H54 (cell line): ENCODE results near the gene PRSS56.

ENCODE experiments used
- DNase-seq: peaks from one replicate; pipeline ENCODE4 v3.0.0; 2011; ENCODE audit warnings: low spot score, mixed read lengths; ENCODE audit not compliant: insufficient read length
- FAIRE-seq: peaks from 3 replicates; lab custom pipeline; 2011; peaks lifted over from hg19 to GRCh38; lab: Jason Lieb, UNC
- POLR2A ChIP-seq: IDR thresholded peaks from 2 replicates; pipeline ENCODE4 v1.6.1; 2011; ENCODE audit warnings: low read depth, mild to moderate bottlenecking, low read length

PRSS56 gene

DNA sequence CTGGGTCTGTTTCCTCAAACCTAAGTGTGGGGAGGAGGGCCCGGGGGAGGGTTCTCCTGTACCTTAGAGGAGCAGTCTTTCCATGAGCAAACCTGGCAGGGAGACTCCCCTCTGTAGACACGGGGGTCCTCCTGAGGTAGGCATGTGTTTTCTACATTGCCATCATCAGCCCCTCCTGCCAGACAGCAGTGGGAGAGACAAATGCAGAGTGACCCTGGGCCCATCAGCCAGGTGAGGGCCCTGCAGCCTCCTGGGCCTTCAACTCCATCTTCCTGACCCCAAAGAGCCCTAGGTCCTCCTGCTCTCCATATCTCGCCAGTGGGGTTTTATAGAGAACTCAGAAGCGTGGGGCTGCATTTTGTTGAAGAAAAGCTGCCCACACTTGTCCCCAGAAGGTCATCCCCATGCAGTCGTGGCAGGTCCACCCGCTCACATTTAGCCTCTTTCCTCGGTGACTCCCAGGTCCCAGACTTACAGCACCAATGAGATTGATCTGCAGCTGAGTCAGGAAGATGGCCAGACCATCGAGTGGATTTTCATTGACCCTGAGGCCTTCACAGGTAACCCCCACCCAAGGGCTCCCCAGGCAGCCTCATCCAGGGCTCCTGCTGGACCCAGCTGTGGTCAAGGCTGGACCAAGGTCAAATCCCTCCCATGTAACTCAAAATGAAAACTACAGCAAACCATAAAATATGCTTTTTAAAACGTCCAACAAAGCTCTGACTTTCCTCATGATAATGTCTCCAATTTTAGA is 21.9 kb downstream of the PRSS56 start:
- TF ChIP-seq POLR2A, result no peak
- DNase-seq (no peak), FAIRE-seq (no peak)

DNA sequence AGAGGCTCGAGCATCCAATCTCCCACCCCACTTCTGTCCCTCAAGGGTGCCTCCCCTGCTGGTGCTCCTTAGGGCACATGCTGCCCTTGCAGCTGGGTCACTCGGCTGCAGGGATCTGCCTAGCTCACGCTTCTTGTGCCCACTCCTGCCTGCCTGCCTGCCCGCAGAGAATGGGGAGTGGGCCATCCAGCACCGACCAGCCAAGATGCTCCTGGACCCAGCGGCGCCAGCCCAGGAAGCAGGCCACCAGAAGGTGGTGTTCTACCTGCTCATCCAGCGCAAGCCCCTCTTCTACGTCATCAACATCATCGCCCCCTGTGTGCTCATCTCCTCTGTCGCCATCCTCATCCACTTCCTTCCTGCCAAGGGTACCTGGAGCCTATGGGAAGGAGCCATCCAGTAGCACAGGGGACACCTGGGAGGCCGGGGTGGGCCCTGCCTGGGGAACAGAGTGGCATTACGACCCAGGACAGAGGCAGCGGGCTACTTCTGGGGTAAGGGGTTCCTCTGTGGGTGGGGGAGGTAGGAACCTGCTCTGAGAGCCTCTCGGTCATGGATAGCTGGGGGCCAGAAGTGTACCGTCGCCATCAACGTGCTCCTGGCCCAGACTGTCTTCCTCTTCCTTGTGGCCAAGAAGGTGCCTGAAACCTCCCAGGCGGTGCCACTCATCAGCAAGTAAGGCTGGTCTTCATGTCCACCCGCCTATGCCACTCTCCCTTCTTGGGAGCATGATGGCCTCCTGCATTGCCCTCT is 22.7 kb downstream of the PRSS56 start:
- no peak for FAIRE-seq
- TF ChIP-seq POLR2A, result no peak
- DNase-seq, result no peak

GRCh38 chr2:232543491-232543890 is 23.3 kb downstream of the PRSS56 start:
- TF ChIP-seq POLR2A, result no peak
- FAIRE-seq, result no peak
- DNase-seq, result no peak

- FAIRE-seq (no peak), DNase-seq (no peak)
- TF ChIP-seq POLR2A, result no peak
These were observed 23.9 kb downstream of the PRSS56 start for GRCh38 chr2:232543928-232544631.

GRCh38 chr2:232544674-232545073 is 24.5 kb downstream of the PRSS56 start:
- no peak for FAIRE-seq
- no peak for DNase-seq
- no peak for TF ChIP-seq POLR2A

GRCh38 chr2:232545511-232546375 is 25.6 kb downstream of the PRSS56 start:
- DNase-seq (no peak), FAIRE-seq (no peak)
- TF ChIP-seq POLR2A, result no peak

DNA sequence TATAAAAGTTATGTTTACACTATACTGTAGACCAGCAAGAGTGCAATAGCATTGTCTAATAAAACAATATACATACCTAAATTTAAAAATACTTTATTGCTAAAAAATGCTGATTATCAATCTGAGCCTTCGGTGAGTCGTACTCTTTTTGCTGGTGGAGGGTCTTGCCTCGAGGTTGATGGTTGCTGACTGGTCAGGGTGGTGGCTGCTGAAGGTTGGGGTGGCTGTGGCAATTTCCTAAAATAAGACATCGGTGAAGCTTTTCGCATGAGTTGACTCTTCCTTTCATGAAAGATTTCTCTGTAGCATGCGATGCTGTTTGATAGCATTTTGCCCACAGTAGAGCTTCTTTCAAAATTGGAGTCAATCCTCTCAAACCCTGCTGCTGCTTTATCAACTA is 27.8 kb downstream of the PRSS56 start:
- DNase-seq, result no peak
- FAIRE-seq, result no peak
- no peak for TF ChIP-seq POLR2A

GRCh38 chr2:232549655-232550353 is 29.6 kb downstream of the PRSS56 start:
- no peak for TF ChIP-seq POLR2A
- FAIRE-seq, result no peak
- no peak for DNase-seq

DNA sequence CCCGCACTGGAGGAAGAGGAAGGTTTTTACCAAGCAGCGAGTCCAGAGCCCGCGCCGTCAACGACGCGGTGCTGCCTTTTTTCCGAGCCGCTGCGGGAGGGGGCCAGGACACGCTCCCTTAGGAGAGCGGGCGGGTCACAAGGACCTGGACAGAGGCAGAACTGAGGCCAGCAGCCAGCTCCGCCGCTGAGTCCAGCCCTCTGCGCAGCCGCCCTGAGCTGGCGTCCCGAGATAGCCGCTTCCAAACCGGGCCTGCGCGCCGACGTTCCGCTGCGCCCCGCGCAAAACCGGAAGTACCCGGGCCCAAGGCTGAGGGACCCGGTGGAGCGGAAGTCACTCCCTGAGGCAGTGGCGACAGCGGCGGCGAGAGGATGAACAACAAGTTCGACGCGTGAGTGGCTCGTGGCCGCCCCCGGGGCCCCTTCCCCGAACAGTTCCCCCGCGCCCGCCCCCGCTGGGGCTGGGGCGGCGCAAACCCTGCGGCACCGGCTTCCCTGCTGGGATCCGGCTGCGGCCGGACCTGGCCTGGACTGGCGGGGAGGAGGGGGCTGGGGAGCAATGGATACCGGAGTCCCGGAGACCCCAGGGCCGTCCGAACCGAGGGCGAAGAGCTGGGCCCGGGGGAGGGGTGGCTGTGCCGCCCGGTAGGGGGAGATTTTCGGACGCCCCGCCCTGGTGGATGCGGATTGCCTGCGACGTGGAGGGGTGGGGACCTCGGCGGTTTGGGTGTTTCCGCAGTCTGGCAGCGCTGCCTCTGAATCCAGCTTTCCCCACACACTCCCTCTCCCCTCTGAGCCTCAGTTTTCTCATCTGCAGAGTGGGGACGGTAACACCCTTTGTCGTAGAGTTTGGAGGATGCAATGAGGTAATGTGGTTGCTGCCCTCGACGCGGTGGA is 30.4 kb downstream of the PRSS56 start, which contains the start of the genes EIF4E2 and TIGD1:
TSS of gene EIF4E2 (plus strand) at position 336 of the 896 bp plus-strand sequence. CDS start at position 372, 36 bp downstream.
TSS of gene TIGD1 (minus strand) at position 204 of the 896 bp plus-strand sequence. CDS start 675 bp downstream, outside the sequence.
- DNase-seq (peak; percentile 97), FAIRE-seq (no peak)
- peak; percentile 91 for TF ChIP-seq POLR2A

DNA sequence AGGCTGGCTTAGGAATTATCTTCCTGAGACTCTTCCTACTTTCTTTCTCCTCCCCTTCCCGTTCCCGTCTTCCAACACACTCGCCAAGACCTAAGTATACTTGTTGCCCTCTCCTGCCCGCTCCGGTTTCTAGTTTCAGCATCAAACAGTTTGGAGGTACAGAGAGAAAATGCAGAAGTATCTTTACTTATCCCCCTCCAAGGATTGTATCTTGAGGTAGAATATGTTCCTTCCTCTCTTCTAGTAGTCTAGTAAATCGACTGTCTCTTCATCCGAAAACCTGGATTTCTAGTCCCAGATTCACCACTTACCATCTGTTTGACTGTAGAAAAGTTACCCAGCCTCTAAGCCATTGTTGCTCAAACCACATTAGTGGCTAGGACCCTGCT is 31.1 kb downstream of the PRSS56 start:
- TF ChIP-seq POLR2A, result no peak
- no peak for DNase-seq
- FAIRE-seq, result no peak

DNA sequence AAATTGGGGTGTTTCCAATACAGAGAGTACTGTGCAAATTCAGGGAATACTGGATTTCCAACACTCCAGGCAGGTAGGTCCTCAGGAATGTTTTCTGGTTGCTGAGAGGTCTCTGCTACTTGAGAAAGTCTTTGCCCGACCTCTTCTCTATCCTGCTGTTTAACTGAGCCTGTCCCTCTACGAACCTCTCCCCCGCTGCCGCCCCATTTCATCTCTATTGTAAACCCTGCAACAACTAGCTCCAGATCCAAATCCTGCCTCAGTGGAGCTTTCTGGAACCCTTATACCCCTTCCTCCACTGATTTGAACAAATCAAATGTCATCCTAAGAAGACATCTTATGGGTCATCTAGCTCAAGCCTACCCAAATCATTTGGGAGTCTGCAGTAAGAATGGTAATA is 31.6 kb downstream of the PRSS56 start:
- FAIRE-seq (no peak), DNase-seq (no peak)
- TF ChIP-seq POLR2A, result no peak

GRCh38 chr2:232556426-232556825 is 36.2 kb downstream of the PRSS56 start:
- DNase-seq, result no peak
- no peak for FAIRE-seq
- TF ChIP-seq POLR2A, result no peak
